Stimulated activated CD8-positive, alpha-beta memory T cell treated with anti-CD3 and anti-CD28 coated beads, Interleukin-12 subunit alpha, Interleukin-12 subunit beta, amount 100 ng/mL, for 4 hours (primary cell): ENCODE data around the gene CCDC24.

Experiments
- DNase-seq: peaks from one replicate; pipeline ENCODE4 v3.0.0-alpha.2; 2020; ENCODE audit warnings: low read depth

The CCDC24 gene

DNA sequence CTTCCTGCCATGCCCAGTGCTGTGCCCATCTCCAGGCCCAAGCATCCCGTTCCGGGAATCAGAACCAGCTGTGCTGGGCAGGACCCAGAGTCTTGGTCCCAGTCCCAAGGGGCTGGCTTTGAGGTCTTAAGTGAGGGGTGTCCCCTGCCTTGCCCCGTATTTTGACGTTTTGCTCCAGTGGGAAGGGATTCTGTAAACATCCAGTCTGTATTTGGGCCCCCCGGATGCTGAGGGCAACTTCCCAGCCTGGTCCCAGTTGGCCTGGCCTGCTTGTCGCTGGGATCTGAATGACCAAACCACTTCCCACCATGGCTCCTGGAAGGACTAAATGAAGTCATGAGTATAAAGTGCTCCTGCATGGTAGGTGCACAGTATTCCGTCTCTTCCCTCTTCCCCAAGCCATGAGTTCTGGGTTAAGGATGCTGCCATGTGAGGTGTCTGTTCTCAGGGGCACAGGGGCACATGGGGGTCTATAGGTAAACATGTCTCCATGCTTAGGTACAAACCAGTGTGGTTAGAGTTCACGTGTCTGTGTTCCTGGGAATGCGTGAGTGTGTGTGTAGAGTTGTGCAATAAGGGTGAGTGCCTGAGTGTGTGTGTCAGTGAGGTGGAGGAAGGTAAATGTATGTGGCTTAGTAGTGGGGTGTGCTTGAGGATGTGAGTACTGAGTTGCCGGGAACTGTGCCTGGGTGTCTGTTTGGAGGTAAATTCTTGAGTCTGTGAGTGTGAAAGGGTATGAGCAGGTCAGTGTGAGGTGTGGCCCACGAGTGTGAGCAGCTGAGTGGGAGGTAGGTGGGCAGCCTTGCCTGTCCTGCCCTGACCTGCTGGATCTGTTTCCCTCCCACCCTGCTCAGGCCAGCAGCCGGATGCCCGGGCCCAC lies 10.9 kb upstream of the CCDC24 start:
- no peak for DNase-seq

- no peak for DNase-seq
Observed at GRCh38 chr1:43981135-43981491, 10.3 kb upstream of the CCDC24 start.

GRCh38 chr1:43981636-43982035 lies 9.8 kb upstream of the CCDC24 start:
- no peak for DNase-seq

DNA sequence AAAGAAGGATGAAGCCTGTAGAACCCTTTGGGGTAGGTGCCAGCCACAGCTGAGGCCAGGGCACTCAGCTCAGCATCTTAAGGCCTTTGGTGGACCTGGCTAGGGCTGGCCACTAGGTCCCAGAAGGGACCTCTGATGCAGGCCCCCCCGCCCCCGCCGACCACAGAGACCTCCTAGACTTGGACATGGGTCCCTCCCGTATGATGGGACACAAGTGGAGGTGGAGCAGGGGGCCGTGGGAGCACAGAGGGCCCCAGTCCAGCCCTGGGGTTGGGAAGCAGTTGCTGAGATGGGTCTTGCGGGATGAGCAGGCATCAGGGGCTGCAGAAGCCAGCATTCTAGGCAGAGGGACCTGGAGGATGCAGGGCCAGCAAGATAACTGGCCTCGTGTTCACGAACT lies 9.2 kb upstream of the CCDC24 start:
- DNase-seq = no peak

DNA sequence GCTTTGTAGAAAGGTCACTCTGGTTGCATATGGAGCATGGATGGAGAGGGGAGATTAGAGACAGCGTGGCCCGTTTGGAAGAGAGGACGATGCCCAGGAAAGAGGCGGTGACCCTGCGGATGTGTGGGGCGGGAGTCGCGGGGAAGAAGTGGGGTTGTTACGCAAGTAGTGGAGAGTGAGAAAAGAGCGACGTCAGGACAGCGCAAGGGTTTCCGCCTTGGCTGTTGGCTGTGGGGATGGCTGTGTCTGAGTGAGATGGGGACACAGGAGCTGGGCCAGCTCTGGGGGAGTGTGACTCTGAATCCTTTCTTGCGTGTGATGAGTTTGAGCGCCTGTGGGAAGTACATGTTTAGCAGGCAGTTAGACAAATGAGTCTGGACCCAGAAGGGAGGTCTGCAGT lies 8.6 kb upstream of the CCDC24 start:
- DNase-seq = no peak

- DNase-seq = no peak
Observed at GRCh38 chr1:43983253-43983899, 8.0 kb upstream of the CCDC24 start.

DNA sequence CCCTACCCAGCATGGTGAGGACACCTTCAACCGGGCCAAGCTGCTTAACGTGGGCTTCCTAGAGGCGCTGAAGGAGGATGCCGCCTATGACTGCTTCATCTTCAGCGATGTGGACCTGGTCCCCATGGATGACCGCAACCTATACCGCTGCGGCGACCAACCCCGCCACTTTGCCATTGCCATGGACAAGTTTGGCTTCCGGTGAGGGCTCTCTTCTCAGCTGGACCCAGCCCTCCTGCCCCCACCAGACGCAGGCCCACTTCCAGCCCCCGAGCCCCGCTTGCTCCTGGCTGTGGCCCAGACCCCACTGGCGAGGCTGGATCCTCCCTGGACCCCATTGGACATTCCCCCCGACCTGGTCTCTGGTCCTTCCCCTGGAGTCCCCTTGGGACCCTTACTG lies 6.5 kb upstream of the CCDC24 start:
- no peak for DNase-seq

GRCh38 chr1:43985984-43986595 lies 5.3 kb upstream of the CCDC24 start:
- no peak for DNase-seq

DNA sequence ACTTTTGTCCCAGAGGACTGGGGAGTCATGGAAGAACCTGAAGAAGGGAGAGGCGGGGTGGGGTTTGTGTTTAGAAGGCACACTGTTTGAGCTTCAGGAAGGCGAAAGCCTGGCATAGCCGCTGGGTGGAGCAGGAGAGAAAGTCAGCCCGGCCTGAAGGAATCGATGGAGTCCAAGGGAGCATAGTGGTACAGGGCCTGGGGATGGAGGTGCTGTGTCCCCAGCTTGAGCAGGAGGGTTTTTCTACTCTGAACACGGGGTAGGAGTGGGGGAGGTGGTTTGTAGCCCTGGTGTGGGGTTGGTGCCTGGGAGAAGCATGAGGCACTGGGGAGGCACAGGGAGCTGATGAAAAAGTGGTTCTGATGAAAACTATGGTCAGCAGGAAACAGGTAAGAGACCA lies 4.7 kb upstream of the CCDC24 start:
- no peak for DNase-seq

- no peak for DNase-seq
Observed at GRCh38 chr1:43987159-43987902, 4.1 kb upstream of the CCDC24 start.

DNA sequence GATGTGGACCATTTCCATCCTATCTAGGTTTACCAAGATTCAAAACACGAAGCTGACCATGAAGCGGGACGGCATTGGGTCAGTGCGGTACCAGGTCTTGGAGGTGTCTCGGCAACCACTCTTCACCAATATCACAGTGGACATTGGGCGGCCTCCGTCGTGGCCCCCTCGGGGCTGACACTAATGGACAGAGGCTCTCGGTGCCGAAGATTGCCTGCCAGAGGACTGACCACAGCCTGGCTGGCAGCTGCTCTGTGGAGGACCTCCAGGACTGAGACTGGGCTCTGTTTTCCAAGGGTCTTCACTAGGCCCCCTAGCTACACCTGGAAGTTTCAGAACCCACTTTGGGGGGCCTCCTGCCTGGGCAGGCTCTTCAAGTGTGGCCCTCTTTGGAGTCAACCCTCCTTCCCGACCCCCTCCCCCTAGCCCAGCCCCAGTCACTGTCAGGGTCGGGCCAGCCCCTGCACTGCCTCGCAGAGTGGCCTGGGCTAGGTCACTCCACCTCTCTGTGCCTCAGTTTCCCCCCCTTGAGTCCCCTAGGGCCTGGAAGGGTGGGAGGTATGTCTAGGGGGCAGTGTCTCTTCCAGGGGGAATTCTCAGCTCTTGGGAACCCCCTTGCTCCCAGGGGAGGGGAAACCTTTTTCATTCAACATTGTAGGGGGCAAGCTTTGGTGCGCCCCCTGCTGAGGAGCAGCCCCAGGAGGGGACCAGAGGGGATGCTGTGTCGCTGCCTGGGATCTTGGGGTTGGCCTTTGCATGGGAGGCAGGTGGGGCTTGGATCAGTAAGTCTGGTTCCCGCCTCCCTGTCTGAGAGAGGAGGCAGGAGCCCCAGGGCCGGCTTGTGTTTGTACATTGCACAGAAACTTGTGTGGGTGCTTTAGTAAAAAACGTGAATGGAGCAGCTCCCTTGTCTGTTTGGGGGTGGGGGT lies 864 bp upstream of the CCDC24 start:
- no peak for DNase-seq

GRCh38 chr1:43991200-43991475 lies 261 bp upstream of the CCDC24 start:
- no peak for DNase-seq

DNA sequence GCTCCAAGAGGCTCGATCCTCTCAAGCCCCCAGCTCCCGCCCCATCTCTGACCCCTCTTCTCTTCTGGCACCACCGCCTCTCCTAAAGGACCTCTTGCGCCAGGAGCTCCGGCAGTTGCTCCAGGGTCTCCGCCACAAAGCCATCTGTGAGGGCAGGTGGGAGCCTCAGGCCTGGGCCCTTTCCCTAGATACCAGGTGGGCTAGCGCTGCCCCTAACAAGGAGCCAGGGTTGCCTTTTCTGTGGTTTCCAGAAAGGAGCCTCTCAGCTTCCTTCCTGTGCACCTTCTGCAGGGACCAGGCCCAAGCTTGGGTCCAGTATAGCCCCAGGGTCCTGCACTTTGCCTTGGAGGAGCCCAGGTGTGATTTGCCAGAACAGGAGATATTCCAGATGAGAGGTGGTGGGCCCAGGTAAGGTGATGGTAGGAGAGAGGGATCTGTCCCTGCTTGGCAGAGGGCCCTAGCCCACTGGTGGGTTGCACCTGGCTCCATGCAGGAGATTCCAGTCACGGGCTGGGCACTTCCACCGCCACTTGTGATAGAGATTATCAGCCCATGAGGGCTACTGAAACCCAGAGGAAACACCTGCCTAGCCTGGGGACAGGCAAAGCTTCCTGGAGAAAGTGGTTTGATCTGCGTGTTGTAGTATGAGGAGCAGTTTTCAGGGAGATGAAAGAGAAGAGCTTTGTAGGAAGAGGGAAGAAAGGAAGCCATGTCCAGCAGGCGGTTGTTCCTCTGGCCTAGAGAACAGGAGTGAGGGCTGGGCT lies 1.0 kb downstream of the CCDC24 start:
- DNase-seq = no peak

DNA sequence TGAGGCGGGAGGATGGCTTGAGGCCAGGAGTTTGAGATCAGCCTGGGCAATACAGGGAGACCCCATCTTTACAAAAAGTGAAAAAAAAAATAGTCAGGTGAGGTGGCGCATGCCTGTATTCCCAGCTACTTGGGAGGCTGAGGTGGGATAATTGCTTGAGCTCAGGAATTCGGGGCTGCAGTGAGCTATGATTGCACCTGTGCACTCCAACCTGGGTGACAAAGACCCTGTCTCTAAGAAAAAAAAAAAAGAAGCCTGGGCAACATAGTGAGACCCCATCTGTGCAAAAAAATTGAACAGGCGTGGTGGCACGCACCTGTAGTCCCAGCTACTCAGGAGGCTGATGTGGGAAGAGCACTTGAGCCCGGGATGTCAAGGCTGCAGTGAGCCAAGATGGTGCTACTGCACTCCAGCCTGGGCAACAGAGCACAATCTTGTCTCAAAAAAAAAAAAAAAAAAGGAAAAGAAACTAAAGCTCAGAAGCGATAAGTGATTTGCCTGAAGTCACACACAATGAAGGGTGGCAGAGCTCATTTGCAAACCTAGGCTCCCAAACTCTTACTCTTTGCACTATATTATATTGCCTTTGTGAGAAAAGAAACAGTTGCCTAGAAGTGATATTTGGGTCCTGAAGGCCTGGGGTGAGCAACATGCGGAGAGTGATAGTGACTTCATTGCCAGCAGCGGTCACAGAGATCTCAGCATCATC lies 2.0 kb downstream of the CCDC24 start:
- DNase-seq = no peak

GRCh38 chr1:43994071-43994470 lies 2.7 kb downstream of the CCDC24 start:
- no peak for DNase-seq

GRCh38 chr1:43994794-43995790 lies 3.7 kb downstream of the CCDC24 start:
- no peak for DNase-seq

DNA sequence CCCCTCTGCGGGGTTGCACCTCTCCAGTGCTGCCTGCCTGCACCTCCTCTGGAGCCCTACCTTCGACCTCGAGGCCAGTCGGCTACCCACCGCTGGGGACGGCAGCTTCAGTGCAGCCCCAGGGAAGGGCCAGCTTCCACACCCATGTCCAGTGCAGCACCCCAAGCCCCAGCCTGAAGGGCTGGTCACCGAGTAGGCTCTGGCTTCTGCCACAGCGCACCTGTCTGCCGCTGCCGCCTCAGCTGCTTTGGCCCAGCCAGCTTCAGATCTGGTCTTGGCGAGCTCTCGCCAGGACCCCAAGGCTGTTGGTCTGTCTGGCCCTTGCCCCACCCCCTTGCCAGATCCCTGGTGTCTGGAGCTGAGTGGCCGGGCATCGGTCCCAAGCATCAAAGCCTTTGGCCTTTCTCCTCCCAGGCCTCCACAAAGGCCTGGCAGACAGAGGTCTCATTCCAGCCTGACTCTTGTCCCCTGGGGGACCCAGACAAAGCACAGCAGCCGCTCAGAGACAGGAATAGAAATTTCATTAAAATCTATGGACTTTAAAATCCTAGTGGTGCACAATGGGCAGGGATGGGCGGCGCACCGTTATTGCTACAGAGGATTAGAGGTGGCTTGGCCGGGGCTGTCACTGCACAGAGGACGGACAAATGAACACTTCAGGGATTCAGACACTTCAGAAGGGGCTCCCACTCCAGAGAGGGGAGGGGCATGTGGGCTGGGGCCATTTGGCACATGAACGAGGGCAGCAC lies 4.8 kb downstream of the CCDC24 start:
- no peak for DNase-seq

GRCh38 chr1:43996733-43997115 lies 5.3 kb downstream of the CCDC24 start:
- DNase-seq = no peak
